ENCODE results near the gene C5.

DNA sequence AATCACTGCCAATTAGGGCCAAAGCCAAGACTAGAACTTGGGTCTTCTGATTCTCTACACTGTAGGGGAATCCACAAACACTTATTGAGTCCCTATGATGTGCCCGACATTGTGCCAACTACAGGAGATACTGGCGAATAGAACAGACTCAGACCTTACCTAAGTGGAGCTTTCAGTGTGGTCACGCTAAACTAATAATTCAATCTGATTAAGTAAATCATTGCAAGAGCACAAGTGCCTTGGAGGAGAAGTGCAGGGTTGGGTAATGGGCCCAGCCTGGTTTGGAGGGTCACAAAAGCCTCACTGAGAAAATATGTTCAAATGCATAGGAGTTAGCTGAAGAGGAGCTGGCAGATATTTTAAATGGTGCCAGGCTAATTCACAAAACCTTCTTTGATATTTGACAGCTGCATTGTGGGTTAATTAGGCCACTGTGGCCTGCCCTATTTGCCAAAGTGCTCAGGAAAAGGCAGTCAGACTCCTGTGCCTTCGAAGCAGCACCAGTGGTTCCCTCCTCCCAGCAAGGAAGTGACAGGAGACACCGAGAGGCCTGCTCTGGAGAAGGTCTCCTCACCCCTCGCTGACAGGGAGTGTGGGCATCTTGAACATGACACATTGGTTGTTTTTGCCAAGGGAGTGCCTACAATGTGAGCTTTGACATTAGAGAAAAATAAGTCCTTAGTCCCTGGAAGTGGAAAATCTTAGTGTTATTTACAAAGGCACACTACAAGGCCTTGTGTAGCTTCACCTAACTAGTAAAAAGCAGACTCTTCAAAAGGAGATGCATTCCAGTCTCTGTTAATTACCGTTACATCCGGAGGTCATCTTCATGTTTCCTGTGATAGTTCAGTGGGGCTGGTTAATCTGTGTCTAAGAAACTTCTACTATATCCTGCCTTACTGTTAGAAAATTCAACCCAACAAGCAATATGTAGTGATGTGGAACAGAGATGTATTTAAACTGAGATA lies 99.4 kb downstream of the C5 start:
- TF ChIP-seq, protein P1, sequence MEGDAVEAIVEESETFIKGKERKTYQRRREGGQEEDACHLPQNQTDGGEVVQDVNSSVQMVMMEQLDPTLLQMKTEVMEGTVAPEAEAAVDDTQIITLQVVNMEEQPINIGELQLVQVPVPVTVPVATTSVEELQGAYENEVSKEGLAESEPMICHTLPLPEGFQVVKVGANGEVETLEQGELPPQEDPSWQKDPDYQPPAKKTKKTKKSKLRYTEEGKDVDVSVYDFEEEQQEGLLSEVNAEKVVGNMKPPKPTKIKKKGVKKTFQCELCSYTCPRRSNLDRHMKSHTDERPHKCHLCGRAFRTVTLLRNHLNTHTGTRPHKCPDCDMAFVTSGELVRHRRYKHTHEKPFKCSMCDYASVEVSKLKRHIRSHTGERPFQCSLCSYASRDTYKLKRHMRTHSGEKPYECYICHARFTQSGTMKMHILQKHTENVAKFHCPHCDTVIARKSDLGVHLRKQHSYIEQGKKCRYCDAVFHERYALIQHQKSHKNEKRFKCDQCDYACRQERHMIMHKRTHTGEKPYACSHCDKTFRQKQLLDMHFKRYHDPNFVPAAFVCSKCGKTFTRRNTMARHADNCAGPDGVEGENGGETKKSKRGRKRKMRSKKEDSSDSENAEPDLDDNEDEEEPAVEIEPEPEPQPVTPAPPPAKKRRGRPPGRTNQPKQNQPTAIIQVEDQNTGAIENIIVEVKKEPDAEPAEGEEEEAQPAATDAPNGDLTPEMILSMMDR (IDR thresholded peaks at IDR 0.05), result no peak
- TF ChIP-seq POLR2A (IDR thresholded peaks at IDR 0.05; ENCODE audit: low read depth) (no peak), POLR2AphosphoS5 (IDR thresholded peaks at IDR 0.05) (peak; percentile 23 to 35)
